ENCODE measurements around the gene NETO1. TPM values are rescaled to one million over a fixed set of nuclear protein-coding genes. Genes with fewer than 3 reads are reported as not detected.

The NETO1 gene
- total and polyA plus RNA-seq, 2 of the 13 experiments (the other 11 are each of a cell fraction or from before 2014, with no cell fraction given): not detected

Small RNAs within 50 kb of the gene (microRNA-seq; reads per million reads assigned to microRNA genes)
- not detected for gene MIR548AV

Small RNAs within 50 kb of the gene (small RNA-seq; reads per million reads assigned to genes)
- 0 reads per million in 3 experiments for gene MIR548AV (ENCODE audit: insufficient read depth in 2 of 3, insufficient read length in 3 of 3, low read depth in 2 of 3, low replicate concordance in 1 of 3)
- 0 to 2.9 (median 0) reads per million in 3 experiments for gene RNA5SP460 (ENCODE audit: insufficient read depth in 2 of 3, insufficient read length in 3 of 3, low read depth in 2 of 3, low replicate concordance in 1 of 3)

Measured in HepG2 (cell line).